ENCODE measurements around the gene STK38.

The STK38 gene

DNA sequence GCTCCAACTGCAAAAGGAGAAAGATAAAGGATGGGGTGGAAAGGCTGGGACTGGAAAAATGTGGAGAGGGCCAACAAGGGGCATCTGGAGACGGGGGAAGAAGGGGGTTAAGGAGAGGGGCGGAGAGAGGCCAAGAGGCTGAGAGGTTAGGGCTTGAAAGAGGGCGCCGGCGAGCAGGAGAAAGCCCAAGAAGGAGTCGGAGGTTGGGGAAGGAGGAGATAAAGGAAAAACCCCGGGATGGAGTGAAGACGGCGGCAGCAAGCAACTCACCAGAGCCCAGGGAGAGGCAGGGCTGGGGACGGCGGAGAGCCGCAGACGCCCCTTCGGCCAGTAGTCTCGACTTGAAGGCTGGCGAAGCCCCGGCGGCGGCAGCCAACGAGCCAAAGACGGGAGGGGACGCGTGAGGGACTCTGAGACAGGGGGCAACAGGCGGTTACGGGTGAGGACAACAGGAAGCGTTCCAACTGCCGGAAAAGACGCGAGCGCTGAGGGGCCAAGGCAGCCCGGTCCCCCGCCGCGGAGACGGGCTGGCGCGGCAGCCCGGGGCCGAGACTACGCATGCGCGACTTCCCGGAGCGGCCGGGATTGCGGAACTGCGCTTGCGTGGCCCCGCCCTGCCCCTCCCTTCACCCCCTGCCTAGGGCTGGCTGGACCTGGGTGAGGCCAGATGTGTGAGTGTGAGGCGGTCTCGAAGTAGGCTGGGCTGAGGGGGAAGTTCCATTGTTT, at the start of gene STK38:
Gene STK38 (minus strand): TSS at position 560 of the 726 bp plus-strand sequence. CDS start 7,277 bp downstream, outside the sequence.
- H3K4me1 Mint-ChIP-seq = peaks cover 26% of the 10 kb centered on the region
- H3K27me3 Mint-ChIP-seq (ENCODE audit: low read depth) = peaks cover 7% of the 10 kb centered on the region
- peak within 1 kb of the TSS; percentile 90 to 95 (median 90) for H3K27ac Mint-ChIP-seq
- H3K4me3 Mint-ChIP-seq = peak within 1 kb of the TSS; percentile 96 to 100 (median 97)
- H3K9me3 Mint-ChIP-seq = no peaks in the 10 kb centered on the region
- peaks cover 4% of the 10 kb centered on the region for H3K36me3 Mint-ChIP-seq (ENCODE audit: low read depth)
- TF ChIP-seq, protein P1, sequence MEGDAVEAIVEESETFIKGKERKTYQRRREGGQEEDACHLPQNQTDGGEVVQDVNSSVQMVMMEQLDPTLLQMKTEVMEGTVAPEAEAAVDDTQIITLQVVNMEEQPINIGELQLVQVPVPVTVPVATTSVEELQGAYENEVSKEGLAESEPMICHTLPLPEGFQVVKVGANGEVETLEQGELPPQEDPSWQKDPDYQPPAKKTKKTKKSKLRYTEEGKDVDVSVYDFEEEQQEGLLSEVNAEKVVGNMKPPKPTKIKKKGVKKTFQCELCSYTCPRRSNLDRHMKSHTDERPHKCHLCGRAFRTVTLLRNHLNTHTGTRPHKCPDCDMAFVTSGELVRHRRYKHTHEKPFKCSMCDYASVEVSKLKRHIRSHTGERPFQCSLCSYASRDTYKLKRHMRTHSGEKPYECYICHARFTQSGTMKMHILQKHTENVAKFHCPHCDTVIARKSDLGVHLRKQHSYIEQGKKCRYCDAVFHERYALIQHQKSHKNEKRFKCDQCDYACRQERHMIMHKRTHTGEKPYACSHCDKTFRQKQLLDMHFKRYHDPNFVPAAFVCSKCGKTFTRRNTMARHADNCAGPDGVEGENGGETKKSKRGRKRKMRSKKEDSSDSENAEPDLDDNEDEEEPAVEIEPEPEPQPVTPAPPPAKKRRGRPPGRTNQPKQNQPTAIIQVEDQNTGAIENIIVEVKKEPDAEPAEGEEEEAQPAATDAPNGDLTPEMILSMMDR (IDR thresholded peaks at IDR 0.05; ENCODE audit: unreplicated experiment in 3 of 3) = no peak

DNA sequence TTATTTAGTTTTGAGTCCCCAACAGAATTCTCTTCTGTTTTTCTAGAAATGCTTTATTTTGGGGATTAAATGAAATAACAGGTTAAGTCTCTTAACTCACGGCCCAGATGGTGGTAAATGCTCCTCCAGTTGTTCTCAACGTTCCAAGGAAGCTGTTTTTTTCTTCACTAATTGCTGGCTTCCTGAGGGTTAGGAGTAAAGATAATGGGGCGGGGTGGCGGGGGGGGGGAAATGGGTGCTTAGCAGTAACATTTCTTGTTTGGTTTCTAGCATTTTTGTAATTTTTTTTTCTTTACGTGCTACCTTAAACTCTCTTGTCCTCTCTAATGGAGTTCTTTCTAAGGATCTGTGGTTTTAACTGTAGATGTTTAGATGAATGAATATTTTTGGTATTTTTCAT, 49.1 kb upstream of the STK38 start:
- Mint-ChIP-seq H3K27me3 (ENCODE audit: low read depth) (no peaks in the 10 kb centered on the region), H3K4me3 (peak overlapping the region; percentile 95 to 98 (median 95)), H3K27ac (peak overlapping the region; percentile 82 to 99 (median 86)), H3K9me3 (peaks cover 2% of the 10 kb centered on the region), H3K36me3 (ENCODE audit: low read depth) (peaks cover 70% of the 10 kb centered on the region), H3K4me1 (peaks cover 45% of the 10 kb centered on the region)
- TF ChIP-seq, protein P1 (IDR thresholded peaks at IDR 0.05; ENCODE audit: unreplicated experiment in 3 of 3) = no peak

DNA sequence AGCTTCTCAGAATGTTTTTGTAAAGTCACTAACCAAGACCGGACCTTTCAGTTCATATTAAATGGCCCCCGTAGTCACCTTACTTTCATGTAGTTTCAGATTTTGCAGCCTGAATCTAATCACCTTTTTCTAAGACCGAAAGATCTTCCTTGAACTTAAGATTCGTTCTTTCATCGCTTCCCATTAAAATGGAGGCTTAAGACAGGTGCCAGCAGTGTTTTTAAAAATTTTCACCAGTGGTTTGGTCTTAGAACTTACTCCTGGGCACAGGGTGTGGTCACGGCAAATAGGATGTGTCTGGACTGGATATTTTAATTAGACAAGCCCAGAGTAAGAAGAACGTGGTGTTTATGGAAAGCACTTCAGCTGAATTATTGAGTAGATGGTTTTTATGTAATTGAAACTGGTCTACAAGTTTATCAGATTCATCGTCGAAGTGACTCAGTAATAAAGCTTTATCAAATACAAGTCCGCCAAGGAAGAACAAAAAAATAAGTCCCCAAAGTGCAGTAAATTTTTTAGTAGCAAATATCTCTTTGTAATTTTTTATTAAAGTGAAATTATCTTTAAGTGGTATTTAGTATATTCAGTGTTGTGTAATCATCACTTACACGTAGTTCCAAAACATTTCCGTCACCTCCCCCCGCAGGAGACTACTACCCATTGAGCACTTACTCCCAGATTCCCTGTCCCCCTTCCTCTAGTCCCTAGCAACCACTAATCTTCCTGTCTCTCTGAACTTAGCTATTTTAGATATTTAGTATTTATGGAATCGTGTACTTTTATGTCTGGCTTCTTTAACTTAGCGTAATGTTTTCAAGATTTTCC, 47.8 kb upstream of the STK38 start:
- Mint-ChIP-seq H3K4me1 (peaks cover 35% of the 10 kb centered on the region), H3K4me3 (peak overlapping the region; percentile 95 to 98 (median 95)), H3K9me3 (peaks cover 2% of the 10 kb centered on the region), H3K27ac (peak overlapping the region; percentile 99 to 100 (median 99)), H3K27me3 (ENCODE audit: low read depth) (no peaks in the 10 kb centered on the region), H3K36me3 (ENCODE audit: low read depth) (peaks cover 57% of the 10 kb centered on the region)
- TF ChIP-seq, protein P1 (IDR thresholded peaks at IDR 0.05; ENCODE audit: unreplicated experiment in 3 of 3) = no peak

DNA sequence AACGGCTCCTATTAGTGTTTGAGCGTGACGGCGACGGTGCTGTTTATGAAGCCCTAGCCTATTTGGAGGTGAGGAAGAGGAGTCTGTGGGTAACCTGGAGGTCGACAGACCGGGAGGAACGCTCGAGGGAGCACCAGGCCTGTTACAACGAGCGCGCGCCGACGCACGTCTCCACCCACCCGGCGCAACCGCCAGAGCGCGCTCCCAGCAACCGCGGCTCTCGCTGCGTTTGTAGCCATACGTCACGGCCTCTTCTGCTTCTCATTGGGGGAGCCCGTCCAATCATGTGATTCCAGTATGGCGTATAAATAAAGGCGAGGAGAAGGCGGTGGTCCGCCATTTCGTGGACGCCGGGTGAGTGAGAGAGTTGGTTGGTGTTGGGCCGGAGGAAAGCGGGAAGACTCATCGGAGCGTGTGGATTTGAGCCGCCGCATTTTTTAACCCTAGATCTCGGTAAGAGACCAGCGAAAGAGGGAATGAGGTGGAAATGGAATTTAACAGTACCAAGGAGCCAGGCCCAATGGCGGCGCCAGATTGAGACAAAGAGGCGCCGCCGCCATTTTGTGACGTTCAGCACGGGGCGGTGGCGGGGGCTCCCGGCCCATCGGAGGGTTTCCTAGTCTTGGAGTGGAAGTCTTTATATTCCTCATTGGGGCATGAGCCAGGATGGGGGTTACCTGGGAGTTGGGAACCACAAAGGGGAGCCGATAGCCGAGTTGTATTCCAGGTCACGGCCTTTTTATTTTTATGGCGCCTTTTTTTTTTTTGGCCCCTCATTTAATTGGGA, 46.9 kb upstream of the STK38 start, which contains the start of gene SRSF3:
Gene SRSF3 (plus strand): TSS at position 334 of the 787 bp plus-strand sequence. CDS start 2,401 bp downstream, outside the sequence.
- Mint-ChIP-seq H3K36me3 (ENCODE audit: low read depth) (peaks cover 49% of the 10 kb centered on the region), H3K27ac (peak within 1 kb of the TSS; percentile 99 to 100 (median 99))

DNA sequence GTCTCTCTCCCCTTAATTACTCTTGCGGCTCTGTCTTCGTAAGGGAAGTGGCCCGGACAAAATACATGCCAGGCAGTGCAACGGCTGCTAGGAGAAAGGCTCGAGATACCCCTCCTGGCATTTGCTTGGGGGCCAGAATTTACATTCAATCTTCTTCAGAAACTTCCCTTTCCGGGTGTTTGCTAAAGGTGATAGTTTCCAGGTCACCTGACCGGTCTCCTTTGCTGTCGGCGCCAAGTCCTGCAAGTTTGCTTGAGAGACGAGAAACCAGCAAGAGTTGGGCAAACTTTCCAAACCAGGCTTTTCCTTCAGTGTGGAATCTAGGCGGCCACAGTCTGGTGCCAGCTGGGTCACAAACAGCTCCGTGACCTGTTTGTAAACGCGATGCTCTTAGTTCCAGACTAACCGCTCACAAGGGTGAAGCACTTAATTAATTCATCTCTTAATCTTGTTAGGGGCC, 46.3 kb upstream of the STK38 start:
- Mint-ChIP-seq H3K9me3 (peaks cover 2% of the 10 kb centered on the region), H3K27ac (peak overlapping the region; percentile 99 to 100 (median 99)), H3K27me3 (ENCODE audit: low read depth) (no peaks in the 10 kb centered on the region)

More for the DNA sequence above, 46.9 kb upstream of the STK38 start, which contains the start of gene SRSF3:
- Mint-ChIP-seq H3K4me3 (peak within 1 kb of the TSS; percentile 95 to 98 (median 95)), H3K9me3 (peaks cover 2% of the 10 kb centered on the region), H3K4me1 (peaks cover 27% of the 10 kb centered on the region), H3K27me3 (ENCODE audit: low read depth) (no peaks in the 10 kb centered on the region)
- TF ChIP-seq, protein P1 (IDR thresholded peaks at IDR 0.05; ENCODE audit: unreplicated experiment in 3 of 3) = peak; percentile 35 to 52 (median 44)

More for the DNA sequence above, 46.3 kb upstream of the STK38 start:
- Mint-ChIP-seq H3K4me3 (peak overlapping the region; percentile 95 to 98 (median 95)), H3K4me1 (peaks cover 21% of the 10 kb centered on the region), H3K36me3 (ENCODE audit: low read depth) (peaks cover 43% of the 10 kb centered on the region)
- TF ChIP-seq, protein P1 (IDR thresholded peaks at IDR 0.05; ENCODE audit: unreplicated experiment in 3 of 3) = no peak

Measured in nephron (organoid).